GM19468 (cell line): ENCODE data around the gene PDZRN4.

Experiments
- ATAC-seq: cut with Tn5 transposase; IDR thresholded peaks from one replicate; pipeline ENCODE4 v1.9.1; 2021; ENCODE audit warnings: mild to moderate bottlenecking, moderate library complexity, moderate number of reproducible peaks; ENCODE audit not compliant: unreplicated experiment; ENCODE audit errors: extremely low read depth

The PDZRN4 gene

DNA sequence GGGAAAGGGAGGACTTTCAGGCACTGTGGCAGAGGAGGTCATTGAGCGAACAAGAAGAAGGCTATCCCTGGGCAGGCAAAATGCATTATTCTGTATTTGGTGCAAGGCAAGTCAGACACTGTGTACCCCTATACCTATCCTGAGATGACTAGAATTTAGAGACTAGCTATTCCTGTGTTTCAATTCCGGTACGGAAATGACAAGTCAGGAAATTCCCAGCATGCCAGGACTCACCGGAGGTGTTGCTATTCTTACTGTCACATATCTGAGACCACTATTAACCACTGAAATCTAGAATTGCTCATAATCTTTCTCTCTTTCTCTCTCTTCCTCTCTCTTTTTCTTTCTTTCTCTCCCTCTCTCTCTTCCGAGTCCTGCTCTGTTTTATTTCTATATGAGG is 297.1 kb downstream of the PDZRN4 start:
- ATAC-seq, result no peak

DNA sequence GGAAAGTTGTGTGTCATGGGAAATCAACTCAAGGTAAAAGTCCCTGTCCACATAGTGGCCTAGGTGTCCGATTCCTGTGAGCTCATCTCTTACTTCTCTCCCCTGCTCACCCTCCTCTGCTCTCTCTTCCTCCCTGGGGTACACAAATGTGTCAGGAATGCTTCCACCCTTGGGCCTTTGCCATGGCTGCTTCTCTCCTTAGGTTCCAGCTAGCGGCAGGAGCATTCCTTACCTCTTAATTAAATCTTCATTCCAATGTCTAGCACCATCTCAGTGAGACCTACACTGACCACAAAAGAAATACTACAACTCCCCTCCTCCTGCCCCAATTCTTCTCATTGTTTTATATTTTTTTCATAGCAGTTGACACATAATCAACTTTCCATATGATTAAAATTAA is 298.6 kb downstream of the PDZRN4 start:
- no peak for ATAC-seq

DNA sequence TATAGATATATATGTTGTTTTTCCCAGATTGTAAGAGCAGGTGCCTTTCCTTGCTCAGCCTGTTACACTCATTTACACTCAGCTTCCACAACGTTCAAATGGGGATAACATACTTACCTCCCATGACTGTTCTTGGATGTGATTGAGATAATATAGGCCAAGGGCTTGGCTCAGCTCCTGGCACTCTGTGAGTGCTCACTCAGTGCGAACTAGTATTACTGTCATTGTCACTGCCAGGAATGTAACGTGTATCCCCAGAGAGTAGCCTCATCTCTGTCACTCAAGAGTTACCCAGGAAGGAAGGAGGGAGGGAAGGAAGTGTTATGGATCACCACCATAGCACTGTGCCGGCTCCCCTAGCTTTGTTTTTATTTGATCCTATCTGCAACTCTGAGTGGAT is 307.9 kb downstream of the PDZRN4 start:
- no peak for ATAC-seq

DNA sequence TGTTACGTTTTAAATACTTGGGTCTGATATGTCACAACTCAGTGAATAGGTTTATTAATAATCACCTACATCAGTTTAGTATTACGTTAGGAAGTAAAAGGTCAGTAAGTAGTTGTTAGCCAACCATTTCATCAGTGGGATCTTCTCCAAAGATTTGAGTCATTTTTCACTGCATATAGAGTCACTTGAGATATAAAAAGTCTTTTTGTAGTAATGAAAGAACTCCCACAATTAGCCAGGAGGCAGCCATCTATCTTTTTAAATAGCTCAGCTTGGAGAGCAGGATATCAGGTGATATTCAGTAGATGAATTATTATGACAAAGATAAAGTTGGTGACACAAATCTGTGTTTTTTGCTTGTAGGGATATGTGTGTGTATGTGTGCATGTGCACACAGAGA is 309.3 kb downstream of the PDZRN4 start:
- ATAC-seq, result no peak

DNA sequence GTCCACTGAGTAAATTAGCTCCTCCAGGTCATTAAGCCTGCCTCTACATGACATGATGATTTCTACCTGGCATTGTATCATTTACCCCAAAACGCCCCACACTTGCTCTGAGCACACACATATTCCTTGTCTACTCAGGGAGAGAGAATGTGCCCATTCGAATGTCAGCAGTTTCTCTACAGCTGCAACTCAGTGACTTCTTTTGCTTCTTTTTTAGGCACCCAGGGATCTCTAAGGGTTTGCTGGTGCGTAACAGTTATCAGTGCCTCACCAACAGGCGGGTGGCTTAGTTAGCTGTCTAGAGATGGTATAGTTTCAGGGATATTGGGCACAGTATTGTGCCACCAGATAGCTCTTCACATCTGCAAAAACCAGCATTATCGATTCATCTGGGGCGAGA is 316.9 kb downstream of the PDZRN4 start:
- ATAC-seq, result no peak

DNA sequence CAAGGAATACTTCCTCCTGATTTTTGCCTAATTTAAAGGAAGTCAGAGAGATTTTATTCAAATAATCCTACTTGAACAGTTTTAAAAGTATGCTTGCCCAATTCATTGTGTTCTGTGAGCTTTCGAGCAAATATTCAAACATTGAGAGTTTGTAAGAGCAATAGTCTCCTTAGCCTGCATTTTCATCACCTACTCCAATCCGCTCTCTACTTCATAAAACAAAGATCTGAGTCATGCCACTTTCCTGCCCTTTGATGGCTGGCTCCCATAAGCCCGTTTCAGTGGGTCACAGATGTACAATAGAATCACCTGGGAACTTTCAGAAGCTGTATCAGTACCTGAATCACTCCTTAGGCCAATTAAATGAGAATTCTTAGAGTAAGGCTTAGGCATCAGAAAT is 319.2 kb downstream of the PDZRN4 start:
- no peak for ATAC-seq

DNA sequence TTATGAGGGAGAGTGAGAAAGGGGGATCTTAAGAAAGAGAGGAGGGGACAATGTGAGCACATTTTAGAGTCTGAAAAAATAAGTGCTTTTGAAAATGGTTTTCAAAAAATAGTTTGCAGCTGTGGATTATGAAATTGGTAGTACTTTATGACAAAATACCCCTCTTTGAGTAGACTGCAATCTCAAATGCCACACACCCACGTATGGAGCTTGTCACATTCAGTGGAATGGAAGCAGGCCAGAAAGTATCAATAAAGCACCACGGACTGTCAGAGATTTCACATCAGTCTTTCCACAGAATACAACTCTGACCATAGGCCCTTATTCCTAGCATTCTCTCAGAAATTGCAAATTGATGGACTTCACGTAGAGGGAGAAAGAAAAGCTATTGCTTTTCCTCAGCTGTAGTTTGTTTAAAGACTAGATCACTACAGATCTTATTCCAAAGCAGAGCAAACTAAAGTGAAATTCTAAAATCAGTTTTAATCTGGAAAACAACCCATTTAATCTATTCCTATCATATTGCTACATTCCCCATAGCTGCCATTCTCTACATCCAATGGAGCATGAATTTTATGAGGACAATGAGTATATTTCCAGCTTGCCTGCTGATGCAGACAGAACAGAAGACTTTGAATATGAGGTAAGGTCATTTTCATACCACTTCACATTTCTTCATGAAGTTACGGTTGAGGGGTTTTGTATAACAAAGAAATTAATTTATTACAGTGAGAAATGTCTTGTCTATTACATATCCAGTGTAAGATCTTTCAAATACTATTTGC is 321.3 kb downstream of the PDZRN4 start:
- ATAC-seq, result no peak

DNA sequence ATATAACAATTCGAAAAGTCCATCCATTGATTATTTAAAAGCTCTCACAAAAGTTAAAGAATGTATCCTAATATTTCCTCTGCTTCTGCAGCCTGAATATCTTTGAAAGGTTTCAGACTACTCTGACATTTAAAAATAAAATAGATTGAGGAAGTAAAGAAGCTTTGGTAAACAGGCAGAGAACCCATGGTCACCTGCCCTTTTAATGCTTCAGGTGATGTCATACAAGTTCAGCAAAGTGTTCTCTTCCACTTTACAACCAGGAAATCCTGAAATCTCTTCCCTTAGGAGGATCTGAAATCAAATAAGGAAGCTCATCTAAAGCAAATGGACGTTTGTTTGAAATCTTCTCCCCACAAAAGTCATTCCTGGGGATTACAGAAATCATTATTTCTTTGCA is 322.4 kb downstream of the PDZRN4 start:
- ATAC-seq, result no peak

DNA sequence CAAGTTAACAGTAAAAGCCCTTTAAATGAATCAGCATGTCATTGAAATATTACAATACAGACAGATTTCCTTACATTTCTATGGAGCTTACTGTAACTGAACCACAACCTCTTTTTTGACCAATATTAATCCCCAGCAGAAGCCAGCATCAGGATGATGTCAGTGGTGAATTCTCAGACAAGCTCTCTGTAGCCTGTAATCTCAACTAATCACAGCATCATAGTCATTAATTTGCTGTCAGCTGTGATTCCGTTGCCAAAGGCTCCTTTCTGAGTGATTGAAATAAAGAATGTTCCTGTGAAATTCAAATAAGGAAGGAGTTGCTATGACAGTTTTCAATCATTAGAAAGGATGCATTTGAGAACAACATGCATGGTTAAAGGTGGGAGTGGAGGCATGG is 323.1 kb downstream of the PDZRN4 start:
- no peak for ATAC-seq

DNA sequence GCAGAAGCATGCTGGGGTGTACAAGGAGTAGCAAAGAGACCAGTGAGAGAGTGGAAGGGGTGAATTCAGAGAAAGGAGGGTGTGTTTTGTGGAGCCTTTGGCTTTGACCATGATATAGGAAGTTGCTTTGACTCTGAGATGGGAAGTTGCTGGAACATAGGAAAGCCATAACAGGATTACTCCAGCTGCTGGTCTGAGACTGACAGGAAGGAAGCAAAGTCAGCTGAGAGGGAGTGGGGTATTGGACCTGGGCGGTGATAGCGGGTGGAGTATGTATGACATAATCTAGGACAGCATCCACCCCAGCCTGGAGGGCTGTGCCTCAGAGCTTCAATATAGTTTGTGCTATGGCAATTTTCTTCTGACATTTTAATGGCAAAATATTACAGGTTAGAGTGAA is 324.4 kb downstream of the PDZRN4 start:
- no peak for ATAC-seq

DNA sequence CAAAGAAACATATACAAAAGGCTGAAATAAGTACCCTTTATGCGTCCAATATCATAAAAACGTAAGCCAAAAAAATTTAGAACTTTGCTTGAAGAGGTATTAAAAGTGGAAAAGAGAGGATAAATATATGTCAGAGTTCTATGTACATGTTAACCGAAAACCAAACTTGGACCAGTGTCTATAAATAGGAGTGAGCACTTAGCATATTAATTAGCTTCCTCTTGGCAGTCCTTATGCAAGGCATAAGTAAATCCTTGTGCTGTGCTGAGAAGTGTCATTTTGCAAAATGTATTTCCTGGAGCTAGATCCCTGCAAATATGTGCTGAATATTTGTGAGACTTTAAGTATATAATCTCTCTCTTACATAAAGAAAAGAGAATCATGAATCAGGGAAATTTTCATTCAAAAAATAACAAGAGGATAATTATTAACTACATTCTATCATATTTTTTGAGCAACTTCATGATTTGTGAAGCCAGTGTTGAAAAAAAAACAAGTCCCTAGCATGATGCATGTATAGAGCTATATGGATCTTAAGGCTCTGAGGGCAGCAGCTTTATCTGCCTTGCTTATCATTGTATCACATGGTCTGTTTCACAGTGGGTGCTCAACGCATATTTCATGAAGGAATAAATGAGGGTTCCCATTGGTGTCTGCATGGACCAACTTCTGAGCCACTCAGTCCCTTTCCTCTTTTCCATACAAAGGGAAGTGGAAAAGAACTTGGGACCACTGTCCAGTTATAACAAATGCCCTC is 326.1 kb downstream of the PDZRN4 start:
- ATAC-seq, result no peak

DNA sequence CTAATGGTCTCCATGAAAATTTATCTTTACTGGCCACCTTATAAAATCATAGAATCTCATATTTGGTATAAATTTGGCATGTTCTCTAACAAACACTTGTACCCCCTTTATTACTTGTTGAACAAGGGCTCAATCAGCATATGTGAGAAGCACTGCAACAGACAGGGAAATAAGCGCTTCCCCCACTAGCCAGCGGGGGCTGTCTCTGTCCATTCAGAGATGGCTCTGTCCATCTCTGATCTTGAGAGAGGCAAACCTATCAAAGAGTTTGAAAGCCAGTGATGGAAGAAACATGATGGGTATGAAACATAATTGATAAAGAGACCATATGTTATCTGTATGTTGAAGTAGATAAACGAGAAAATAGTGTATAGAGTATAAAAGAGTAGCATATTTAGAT is 326.8 kb downstream of the PDZRN4 start:
- ATAC-seq, result no peak

DNA sequence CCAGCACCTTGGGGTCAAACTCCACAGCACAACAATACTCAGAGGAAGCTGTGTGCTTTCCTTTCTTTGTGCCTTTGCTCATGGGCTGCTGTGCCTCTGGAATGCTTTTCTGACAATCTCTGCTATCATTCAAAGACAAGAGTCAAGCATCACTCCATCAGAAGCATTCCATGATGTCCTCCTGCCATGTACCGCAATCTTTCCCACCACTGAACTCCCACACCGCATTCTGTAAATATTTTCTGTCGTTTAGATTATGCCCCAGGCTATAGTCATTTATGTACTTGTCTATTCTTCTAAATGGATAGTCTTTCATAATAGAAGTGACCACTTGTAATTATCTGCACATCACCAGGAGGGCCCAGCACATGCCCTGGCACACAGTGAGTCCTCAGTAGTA is 327.8 kb downstream of the PDZRN4 start:
- ATAC-seq, result no peak

DNA sequence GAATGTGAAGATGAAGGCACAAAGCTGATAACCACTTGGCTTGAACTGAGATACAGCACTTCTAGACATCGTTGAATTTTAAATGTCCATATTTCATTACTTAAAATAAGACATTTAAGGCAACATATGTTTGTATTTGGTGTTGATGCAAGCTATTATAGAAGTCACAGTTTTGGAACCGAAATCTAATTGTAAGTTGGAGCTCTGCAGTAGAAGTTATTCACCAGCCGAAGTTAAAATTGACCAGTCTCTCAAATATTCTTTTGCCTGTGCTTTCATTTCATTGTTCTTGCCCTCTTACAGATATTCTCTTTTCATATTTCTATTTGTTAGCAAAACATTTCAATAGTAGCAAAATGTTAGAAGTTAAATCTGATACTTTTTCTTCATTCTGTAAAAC is 332.7 kb downstream of the PDZRN4 start:
- no peak for ATAC-seq

DNA sequence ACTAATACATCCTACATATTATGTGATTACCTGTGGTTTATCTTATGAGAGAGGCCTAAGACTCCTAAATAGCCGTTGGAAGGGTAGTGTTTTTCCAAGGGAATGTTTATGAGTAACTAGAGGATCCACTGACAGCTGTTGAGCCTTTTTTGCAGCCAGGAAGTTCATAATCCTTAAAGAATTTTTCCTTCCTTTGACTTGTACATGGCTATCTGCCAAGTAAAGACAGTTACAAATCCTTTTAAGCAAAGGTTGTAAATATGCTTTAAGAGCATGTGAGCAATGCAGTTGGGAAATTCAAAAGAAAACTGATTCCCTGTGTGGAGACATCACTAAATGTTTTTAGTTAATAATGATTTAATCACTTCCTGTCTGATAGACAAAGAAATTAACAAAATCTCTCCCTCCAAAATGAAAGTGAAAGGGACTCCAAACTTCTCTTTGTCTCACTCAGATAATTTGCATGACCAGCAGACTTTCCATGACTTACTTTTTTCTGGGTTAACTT is 333.8 kb downstream of the PDZRN4 start:
- ATAC-seq, result peak; percentile 41

DNA sequence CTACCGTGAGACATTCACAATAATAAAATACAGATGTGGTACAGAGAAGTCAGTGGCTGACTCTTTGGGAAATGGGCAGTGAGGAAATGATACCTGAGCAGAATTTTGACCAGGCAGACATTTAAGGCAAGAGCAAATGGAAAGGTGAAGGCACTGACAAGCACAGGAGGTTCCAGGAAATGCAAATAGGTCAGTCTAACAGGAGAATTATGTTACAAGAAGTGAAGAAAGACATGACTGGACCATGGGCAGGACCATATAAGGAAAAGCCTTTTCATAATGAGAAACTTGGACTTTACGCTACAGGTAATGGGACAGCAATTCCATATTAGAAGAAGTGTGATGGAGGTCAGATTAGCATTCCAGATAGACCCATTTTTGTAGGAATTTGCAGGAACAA is 338.9 kb downstream of the PDZRN4 start:
- no peak for ATAC-seq

DNA sequence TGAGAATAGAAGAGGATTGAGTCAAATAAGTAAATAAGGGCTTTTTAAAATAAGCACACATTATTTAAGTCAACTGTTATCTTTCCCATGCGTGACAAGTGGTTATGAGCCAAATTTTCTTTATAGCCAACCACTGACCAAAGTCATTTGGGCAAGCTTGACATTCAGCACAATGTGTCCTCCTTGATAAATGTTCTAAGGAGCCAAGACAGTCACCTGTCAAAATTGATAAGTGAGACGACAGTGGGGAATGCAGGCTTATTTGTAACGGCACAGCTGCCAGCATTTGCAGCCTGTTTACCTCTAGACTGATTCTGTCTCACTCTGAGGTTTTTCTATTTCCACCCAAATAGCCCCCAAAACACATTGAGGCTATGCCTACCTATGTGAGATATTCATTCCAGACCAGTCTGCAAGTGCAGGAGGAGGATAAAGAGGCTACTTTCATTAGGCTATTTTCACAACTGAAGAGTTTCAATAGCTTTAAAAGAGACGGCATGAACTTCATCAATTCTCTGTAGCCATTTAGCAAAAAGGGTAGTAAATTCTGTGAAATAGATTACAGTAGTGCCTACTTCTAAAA is 339.5 kb downstream of the PDZRN4 start:
- ATAC-seq, result no peak

DNA sequence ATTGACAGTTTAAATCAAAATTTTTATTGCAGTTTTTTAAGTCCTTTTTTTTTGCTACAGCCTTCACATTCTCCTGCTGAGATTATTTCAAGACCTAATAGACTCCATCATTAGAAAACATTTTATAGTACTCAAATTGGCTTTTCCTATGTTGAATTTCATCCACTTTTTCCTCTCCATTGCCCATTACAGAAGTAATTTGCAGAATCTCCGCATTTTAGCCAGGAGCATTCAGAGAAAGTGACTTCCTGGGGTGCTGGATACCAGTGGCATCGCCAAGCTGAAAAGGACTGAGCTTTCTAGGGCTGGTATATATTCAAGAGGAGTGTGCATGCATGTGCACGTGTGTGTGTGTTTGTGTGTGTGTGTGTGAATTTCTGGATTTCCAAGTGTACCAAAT is 340.8 kb downstream of the PDZRN4 start:
- no peak for ATAC-seq

DNA sequence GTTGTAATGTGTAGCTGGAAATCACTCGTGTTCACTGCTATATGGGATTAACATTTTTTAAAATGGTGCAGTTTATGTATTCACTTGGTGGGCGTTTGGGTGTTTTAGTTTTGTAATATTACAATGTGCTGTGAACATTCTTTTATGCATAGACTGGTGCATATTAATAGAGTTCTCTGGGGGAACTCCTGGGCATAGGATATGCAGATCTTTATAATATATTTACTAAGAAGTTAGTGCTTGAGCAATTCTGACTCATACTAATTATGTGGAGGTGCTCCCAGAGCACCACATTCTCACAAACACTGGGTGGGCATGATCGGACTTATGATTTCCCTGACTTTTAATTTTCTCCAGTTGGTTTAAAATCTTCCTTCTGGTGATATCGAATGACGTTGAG is 342.3 kb downstream of the PDZRN4 start:
- no peak for ATAC-seq

DNA sequence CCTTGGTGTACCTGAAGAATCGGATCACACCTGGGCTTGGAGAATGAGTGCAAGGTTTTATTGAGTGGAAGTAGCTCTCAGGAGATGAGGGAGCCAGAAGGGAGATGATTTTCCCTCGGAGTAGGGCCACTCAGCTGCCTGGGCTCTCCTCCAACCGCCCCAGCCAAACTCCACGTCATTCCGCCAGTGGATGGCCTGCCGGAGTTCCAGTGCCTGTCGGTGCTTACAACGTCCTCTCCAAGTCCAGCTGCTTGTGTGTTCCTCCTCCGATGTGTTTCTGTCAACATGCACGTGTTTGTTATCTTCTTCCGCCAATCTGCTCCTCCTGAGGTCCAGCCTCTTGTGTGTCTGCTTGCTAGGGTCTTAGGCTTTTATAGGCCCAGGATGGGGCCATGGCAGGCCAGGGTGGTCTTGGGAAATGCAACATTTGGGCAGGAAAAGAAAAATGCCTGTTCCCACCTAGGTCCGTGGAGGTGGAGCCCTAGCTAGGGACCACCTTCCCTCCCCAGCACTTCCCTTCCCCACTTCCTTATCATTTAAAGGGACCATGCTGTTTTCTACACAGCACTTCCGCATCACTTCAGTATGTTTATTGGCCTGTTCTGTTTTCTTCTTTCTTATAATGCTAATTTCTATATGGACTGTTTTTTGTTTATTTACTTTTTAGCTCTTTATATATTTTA is 343.2 kb downstream of the PDZRN4 start:
- no peak for ATAC-seq

DNA sequence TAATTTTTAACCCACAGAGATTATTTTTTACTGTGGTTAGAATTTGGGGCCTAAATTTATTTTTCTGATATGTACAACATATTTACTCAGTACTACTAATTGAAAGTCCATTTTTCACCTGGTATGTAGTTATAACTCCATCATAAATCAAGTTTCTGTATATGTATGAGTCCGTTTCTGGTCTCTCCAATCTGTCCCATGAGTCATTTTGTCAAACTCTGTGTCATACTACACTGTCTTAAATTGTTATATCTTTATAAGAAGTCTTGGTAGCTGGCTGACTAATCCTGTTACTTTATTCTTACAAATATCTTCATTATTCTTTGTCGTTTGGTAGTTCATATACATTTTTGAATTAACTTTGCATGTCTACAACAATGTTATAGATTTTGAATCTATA is 344.0 kb downstream of the PDZRN4 start:
- no peak for ATAC-seq
